NCI-H2196 treated with DMSO at 0.1 percent for 48 hours (cell line): ENCODE results near the gene GNE.
"Not testable (repeated sequence)": the region's sequence is repeated elsewhere in the genome, so short reads cannot be mapped to it uniquely, and the experiment has no call there.

Experiments used
- DNase-seq: peaks from one replicate; lab custom pipeline; 2025; ENCODE audit not compliant: unreplicated experiment; lab: John Stamatoyannopoulos, UW

GNE gene

GRCh38 chr9:36268007-36268427 lies 9.8 kb upstream of the GNE start:
- no peak for DNase-seq

DNA sequence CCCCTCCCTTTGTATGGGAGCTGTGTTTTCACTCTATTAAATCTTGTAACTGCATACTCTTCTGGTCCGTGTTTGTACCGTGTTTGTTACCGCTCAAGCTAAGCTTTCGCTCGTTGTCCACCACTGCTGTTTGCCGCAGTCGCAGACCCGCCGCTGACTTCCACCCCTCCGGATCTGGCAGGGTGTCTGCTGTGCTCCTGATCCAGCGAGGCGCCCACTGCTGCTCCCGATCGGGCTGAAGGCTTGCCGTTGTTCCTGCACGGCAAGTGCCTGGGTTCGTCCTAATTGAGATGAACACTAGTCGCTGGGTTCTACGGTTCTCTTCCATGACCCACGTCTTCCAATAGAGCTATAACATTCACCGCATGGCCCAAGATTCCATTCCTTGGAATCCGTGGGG lies 6.6 kb upstream of the GNE start:
- DNase-seq: no peak

GRCh38 chr9:36263683-36264082 lies 5.4 kb upstream of the GNE start:
- DNase-seq: peak; percentile 63

DNA sequence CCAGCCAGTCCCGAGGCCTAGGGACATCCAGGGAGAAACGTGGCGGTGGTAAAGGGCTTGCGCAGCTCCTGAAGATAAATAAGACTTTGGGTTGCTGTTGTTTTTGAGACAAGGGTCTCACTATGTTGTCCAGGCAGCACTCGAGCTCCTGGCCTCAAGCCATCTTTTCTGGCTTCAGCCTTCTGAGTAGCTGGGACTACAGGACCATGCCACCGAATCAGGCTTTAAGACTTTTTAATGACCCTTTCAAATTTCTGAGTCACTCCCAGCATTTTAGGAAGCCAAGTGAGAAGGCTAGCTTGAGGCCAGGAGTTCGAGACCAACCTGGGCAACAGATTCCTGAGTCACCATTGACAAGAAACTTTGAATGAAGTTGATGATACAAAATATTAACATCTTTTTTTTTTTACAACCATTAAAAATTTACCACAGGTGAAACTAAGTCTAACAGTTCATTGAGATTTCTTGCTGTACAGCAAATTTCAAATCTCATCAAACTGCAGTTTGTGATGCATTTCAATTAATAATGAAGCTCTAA lies 817 bp upstream of the GNE start:
- no peak for DNase-seq

DNA sequence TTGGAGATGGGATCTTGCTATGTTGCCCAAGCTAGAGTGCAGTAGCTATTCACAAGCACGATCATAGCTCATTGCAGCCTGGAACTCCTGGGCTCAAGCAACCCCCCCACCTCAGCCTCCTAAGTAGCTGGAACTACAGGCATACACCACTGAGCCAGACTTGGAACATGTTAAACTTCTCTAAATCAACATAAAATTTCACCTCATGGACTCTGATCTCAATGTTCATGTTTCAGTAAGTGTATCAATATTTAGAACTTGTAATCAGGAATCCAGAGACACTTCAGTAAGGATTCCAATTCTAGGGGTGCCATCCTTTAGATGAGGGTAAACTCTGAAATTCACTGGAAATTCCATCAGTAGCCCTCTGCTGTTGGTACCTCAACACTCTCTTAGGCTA lies 6.8 kb downstream of the GNE start:
- DNase-seq: no peak

- no peak for DNase-seq
Observed at GRCh38 chr9:36250079-36250478, 8.2 kb downstream of the GNE start.

DNA sequence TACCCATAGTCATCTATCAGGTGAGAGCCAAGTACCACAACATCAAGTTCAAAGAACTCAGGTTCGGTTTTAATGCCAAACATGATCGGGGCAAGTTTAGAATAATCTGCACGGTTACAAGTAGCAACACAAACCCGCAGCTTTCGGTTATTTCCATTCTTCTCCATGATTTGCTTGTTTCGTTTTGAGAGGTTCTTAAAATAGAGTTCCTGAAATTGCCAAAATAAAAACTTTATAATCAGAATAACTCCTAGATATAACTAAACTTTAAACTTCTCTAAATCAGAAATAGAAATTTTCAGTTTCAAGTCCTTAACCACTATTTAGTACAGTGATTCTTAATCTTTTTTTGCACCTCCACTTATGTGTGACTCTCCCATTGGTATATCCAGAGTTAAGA lies 9.1 kb downstream of the GNE start:
- no peak for DNase-seq

DNA sequence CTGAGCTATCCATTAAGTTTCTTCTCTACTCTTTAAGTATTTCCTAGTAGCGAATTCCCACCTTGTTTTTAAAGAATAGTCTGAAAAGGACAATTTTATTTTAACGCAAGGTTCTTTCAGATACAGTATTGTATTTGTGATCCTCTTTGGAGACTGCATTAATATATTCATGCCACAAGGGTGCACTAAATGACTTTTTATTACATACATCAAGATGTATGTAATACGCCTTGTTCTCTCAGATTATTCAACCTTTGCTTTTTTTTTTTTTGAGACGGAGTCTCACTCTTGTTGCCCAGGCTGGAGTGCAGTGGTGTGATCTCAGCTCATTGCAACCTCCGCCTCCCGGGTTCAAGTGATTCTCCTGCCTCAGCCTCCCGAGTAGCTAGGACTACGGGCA lies 10.2 kb downstream of the GNE start:
- DNase-seq: peak; percentile 5

- no peak for DNase-seq
Observed at GRCh38 chr9:36247356-36247755, 10.9 kb downstream of the GNE start.

DNA sequence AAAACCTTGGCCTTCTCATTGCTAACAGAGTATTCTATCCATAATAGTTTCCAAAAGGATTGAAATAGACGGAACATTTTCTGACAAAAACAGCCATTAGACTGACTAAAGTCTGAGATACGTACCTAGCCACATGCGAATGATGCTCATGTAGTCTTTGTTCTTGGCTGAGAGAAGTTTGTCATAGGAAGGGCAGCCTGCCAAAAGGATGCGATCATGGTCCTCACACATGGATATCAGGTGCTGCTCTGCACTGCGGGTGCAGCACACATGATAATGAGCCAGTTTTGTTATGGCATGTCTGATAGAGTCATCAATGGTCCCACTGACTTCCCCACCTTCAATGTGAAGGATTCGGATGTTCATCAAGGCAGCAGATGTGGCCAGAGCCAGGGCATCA lies 12.3 kb downstream of the GNE start:
- no peak for DNase-seq

DNA sequence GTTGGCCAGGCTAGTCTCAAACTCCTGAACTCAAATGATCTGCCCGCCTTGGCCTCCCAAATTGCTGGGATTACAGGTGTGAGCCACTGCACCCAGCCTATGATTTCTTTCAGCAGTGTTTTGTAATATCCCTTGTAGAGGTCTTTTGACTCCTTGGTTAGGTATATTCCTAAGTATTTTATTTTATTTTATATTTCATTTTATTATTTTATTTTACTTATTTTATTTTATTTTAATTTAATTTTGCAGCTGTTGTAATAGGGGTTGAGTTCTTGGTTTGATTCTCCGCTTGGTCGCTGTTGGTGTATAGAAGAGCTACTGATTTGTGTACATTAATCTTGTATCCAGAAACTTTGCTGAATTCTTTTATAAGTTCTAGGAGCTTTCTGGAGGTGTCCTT lies 18.6 kb downstream of the GNE start:
- not testable (repeated sequence) for DNase-seq

DNA sequence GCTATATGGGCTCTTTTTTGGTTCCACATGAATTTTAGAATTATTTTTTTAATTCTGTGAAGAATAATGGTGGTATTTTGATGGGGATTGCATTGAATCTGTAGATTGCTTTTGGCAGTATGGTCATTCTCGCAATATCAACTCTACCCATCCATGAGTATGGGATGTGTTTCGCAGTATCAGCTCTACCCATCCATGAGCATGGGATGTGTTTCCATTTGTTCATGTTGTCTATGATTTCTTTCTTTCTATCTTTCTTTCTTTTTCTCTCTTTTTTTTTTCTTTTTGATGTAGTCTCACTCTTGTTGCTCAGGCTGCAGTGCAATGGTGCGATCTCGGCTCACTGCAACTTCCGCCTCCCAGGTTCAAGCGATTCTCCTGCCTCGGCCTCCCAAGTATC lies 19.0 kb downstream of the GNE start:
- not testable (repeated sequence) for DNase-seq

DNA sequence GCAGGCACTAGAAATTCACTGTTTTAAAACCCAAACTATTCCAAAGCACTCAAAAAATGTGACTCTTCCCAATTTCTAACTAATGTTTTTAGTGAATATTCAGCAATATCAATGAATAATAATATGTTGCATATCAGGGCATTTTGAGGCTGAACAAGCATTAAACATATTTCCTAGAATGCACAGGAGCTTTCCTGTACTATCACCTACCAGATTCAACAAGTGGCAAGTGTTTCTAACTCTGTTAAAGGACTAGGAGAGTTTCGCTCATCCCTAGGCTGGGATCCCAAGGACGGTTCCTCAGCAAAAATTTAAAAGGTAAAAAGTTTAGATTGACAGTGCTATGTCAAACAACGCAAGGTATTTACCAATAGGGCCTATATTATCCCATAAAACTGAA lies 21.0 kb downstream of the GNE start:
- DNase-seq: no peak

GRCh38 chr9:36222449-36222848 lies 35.8 kb downstream of the GNE start:
- DNase-seq: no peak

DNA sequence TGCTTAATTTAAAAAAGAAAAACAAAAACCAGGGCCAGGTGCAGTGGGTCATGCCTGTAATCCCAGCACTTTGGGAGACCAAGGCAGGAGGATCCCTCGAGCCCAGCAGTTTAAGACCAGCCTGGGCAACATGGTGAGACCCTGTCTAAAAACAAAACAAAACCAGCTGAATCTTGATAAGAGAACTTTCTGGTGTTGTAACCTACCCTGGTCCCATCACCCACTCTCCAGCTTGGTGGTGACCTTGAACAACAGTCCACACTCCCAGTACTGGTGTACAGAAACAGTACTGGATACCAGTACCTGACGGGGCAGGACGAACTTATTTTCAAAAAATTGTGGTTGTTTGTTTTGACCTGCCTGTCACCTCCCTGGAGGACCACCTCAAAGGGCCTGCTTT lies 36.6 kb downstream of the GNE start:
- DNase-seq: no peak

DNA sequence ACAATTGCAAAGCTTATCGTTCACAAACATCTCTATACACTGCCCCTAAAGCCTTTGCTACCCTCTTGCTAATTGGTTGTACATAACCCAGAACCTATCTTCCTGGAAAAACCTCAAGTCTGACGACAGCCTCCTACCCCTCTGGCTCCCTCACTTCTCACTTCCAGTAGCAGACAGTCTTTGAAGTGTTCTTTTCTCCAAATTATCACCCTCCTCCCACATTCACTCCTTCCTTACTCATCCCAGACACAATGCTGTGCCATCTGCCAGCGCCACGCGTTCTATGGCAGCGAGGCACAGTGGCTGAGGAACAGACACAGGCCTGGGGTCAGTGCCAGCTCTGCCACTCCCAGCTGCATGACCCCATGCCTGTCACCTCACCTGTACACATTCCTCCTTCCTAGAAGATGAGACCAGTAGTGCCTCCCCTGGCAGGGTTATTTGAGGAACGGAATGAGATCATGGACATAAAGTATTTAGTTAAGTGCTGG lies 39.8 kb downstream of the GNE start:
- no peak for DNase-seq

GRCh38 chr9:36218011-36218410 lies 40.2 kb downstream of the GNE start:
- no peak for DNase-seq

GRCh38 chr9:36217256-36217968 lies 40.8 kb downstream of the GNE start:
- no peak for DNase-seq

GRCh38 chr9:36214571-36214970 lies 43.7 kb downstream of the GNE start:
- no peak for DNase-seq

DNA sequence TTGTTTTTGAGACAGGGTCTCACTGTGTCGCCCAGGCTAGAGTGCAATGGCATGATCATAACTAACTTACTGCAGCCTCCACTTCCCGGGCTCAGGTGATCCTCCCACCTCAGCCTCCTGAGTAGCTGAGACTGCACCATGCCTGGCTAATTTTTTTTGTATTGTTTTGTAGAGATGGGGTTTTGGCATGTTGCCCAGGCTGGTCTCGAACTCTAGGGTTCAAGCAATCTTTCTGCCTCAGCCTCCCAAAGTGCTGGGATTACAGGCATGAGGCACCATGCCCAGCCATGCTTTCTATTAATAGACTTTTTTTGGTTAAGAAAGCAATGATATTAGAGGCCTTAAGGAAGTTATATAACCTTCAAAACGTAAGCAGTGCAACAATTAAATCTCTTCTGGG lies 44.3 kb downstream of the GNE start:
- DNase-seq: no peak

- DNase-seq: no peak
Observed at GRCh38 chr9:36213387-36213786, 44.9 kb downstream of the GNE start.

DNA sequence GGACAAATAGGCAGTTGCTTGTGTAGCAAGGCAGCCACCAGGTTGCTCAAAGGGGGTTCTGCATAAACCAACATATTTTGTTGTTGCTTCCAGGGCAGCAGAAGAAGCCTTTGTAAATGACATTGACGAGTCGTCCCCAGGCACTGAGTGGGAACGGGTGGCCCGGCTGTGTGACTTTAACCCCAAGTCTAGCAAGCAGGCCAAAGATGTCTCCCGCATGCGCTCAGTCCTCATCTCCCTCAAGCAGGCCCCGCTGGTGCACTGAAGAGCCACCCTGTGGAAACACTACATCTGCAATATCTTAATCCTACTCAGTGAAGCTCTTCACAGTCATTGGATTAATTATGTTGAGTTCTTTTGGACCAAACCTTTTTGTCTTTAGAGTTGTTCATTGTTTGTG lies 46.7 kb downstream of the GNE start:
- no peak for DNase-seq

DNA sequence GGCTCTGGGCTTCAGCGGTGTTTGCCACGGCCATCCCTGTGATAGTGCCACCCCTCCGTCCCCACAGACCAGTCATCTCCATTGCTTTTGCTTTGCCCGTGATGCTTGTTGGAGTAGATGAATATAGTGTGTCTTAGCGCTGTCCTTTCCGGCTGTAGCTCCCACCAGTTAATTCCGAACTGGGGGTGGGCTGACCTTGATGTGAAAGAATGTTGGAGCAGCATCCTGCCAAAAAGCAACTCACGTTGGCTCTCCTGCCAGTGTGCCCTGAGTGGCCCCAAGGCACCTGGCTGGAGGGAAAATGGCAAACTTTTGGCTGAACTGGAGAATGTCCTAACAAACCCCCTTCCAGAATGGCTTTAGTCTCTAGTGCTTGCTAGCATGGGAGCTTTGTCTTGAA lies 47.5 kb downstream of the GNE start:
- no peak for DNase-seq
